Suprapubic skin (tissue), 4 donors: ENCODE measurements around the gene FSTL3. TPM values are rescaled to one million over a fixed set of nuclear protein-coding genes. Genes with fewer than 3 reads are reported as not detected.

Experiments
- DNase-seq, 2 donors: peaks; one replicate each; pipeline ENCODE4 v3.0.0-alpha.2; 2019; ENCODE audit warnings: low spot score in 2 of 2
- H3K27ac ChIP-seq: fragments of 200-600 bp; sonication (generic); one replicate; pipeline ENCODE4 v1.5.1; 2019
- H3K27me3 ChIP-seq: fragments of 200-600 bp; sonication (generic); one replicate; pipeline ENCODE4 v1.5.1; 2019
- H3K36me3 ChIP-seq: fragments of 200-600 bp; sonication (generic); one replicate; pipeline ENCODE4 v1.5.1; 2019
- H3K4me1 ChIP-seq: fragments of 200-600 bp; sonication (generic); one replicate; pipeline ENCODE4 v1.5.1; 2019
- H3K4me3 ChIP-seq: fragments of 200-600 bp; sonication (generic); one replicate; pipeline ENCODE4 v1.5.1; 2019; ENCODE audit warnings: mild to moderate bottlenecking
- H3K9me3 ChIP-seq: fragments of 200-600 bp; sonication (generic); one replicate; pipeline ENCODE4 v1.5.1; 2019
- EP300 ChIP-seq: sonication (generic); formaldehyde crosslinking; IDR thresholded peaks from one replicate; pipeline ENCODE4 v1.6.1; 2017; ENCODE audit warnings: antibody characterized with exemption
- POLR2A ChIP-seq, 2 donors: fragments of 450-650 bp; IDR thresholded peaks; one replicate each; pipeline ENCODE4 v1.6.1; 2017; ENCODE audit warnings: antibody characterized with exemption in 2 of 2, mild to moderate bottlenecking in 2 of 2, moderate library complexity in 2 of 2
- POLR2AphosphoS5 ChIP-seq, 3 donors: sonication (generic); formaldehyde crosslinking; IDR thresholded peaks; one replicate each; pipeline ENCODE4 v1.6.1; 2017; ENCODE audit warnings: antibody characterized with exemption in 3 of 3
- WGBS: methylation state at CpG from one replicate; pipeline ENCODE4 v1.1.5; 2018; 5-methylcytosine and 5-hydroxymethylcytosine counted together
- total RNA-seq, 4 donors: library from RNA; depleted of rRNA; stranded (reverse); fragments of >200 nt; gene quantifications; one replicate each; pipeline ENCODE4 v1.1.0, GENCODE V29; 2016
- TF ChIP-seq, protein P1 (sequence below), 2 donors: fragments of 200-600 bp in 1 of 2; fragments of 450-650 bp in 1 of 2; sonication (generic) in 1 of 2; IDR thresholded peaks; one replicate each; pipeline ENCODE4 v1.5.1; 2016 to 2019; ENCODE audit warnings: antibody characterized with exemption in 2 of 2, mild to moderate bottlenecking in 1 of 2, moderate library complexity in 1 of 2

Gene FSTL3
- total RNA-seq, 4 donors from 2014 or later: 19.6 to 61.4 (median 59.0) TPM

DNA sequence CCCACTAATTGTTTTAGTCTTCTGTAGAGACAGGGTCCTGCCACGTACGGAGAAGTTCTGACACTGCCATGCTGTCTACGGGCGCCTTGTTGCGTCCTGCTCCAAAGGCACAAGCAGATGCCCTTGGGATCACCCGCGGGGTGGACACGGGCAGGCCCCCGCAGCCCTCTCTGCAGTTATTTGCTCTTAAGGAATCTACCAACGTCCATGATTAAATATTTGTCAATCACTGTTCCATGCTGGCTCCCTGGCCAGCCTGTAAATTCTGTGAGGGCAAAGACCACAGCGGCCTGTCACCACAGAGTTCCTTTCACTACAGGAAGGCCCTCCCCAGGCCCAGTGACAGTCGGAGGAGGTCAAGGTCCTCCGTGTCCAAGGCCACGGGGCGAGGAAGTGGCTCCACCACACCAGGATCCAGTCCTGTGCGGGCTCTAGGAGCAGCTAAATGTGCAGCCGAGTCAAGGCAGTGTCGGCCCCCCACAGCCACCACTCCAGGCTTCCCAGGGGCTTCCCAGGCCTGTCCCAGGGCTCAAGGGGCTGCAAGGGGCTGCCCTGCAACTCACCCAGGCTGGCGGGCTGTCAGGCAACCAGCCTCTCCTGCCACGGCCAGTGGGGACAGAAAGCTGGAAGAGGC is 15.3 kb upstream of the FSTL3 start:
- peaks cover 82% of the 10 kb centered on the region for H3K4me1 ChIP-seq
- WGBS: 31% methylated on average over 8 of the region's 20 CpGs
- peaks cover 11% of the 10 kb centered on the region for H3K36me3 ChIP-seq
- peak overlapping the region; percentile 96 for H3K27ac ChIP-seq
- H3K4me3 ChIP-seq: peak overlapping the region; percentile 96
- no peaks in the 10 kb centered on the region for H3K27me3 ChIP-seq
- no peak for TF ChIP-seq EP300
- TF ChIP-seq, protein P1, sequence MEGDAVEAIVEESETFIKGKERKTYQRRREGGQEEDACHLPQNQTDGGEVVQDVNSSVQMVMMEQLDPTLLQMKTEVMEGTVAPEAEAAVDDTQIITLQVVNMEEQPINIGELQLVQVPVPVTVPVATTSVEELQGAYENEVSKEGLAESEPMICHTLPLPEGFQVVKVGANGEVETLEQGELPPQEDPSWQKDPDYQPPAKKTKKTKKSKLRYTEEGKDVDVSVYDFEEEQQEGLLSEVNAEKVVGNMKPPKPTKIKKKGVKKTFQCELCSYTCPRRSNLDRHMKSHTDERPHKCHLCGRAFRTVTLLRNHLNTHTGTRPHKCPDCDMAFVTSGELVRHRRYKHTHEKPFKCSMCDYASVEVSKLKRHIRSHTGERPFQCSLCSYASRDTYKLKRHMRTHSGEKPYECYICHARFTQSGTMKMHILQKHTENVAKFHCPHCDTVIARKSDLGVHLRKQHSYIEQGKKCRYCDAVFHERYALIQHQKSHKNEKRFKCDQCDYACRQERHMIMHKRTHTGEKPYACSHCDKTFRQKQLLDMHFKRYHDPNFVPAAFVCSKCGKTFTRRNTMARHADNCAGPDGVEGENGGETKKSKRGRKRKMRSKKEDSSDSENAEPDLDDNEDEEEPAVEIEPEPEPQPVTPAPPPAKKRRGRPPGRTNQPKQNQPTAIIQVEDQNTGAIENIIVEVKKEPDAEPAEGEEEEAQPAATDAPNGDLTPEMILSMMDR (IDR thresholded peaks at IDR 0.05): no peak
- H3K9me3 ChIP-seq: no peaks in the 10 kb centered on the region
- no peak for DNase-seq

DNA sequence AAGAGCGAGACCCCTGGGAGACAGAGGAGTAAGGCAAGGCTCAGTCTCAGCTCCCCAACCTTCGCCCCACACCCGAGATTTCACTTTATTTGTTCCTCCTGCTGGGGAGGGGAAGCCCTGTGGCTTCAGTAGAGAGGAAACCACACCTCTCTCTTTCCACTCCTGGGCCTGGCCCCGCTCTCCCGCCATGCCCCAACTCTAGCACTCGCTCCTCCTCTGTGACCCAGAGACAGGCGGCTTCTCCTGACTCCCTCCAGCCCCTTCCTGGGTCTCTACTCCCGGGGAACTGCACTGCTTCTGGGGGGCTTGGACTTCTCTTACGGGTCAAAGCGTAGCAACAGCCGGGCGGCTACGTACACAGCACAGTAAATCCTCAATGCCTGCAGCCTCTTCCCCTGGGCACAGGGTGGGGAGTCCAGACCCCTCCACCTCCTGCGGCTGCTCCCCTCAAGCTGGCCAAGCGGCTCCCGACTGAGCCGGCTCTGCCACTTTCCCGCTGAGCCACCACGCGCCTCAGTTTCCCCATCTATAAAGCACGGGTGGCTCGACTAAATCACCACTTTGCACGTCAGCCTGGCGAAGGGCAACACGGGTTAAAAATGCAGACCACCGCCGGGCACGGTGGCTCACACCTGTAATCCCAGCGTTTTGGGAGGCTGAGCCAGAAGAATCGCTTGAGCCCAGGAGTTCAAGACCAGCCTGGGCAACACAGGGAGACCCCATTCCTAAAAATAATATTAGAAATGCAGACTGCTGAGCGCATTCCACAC is 14.6 kb upstream of the FSTL3 start:
- H3K27ac ChIP-seq: peak overlapping the region; percentile 96
- WGBS: 5% methylated on average over 28 of the region's 31 CpGs
- DNase-seq: no peak
- H3K4me1 ChIP-seq: peaks cover 76% of the 10 kb centered on the region
- peaks cover 9% of the 10 kb centered on the region for H3K36me3 ChIP-seq
- no peaks in the 10 kb centered on the region for H3K9me3 ChIP-seq
- H3K4me3 ChIP-seq: peak overlapping the region; percentile 96
- H3K27me3 ChIP-seq: no peaks in the 10 kb centered on the region
- TF ChIP-seq EP300: no peak
- no peak for TF ChIP-seq POLR2AphosphoS5 (IDR thresholded peaks at IDR 0.05)

DNA sequence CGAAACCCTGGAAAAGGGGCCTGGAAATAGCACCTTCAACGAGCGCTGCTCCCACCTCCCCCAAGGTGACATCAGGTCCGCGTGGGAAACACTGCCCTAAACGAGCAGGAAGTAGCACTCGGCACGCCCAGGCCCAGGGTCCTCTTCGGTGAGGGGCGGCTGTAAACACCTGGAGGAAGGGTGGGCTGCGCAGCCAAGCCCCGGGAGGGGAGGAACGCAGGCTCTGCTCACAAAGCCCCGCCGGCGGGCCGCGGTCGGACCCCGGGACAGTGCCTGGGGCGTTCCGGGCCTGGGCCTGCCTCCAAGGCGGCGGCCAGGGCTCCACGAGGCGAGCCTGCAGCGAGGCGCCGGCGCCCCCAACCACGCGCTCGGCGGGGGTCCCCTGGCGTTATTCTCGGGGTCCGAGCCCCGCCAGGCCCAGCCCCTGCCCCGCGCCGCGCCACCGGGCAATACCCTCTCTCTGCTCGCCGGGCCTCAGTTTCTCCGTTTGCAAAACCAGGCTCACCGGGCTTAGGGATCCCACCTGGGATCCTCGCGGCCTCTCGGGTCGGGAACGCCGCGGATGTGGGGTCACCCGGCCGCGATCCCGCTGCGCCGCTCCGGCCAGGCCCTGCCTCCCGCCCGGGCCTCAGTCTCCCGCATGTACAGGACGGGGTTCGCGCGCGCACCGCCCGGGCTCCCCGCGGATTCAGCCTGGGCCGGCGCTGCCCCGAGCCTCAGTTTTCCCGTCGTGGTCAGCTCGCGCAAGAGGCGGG is 13.8 kb upstream of the FSTL3 start:
- no peaks in the 10 kb centered on the region for H3K9me3 ChIP-seq
- TF ChIP-seq POLR2AphosphoS5 (IDR thresholded peaks at IDR 0.05) (no peak), EP300 (no peak), POLR2A (IDR thresholded peaks at IDR 0.05) (no peak)
- TF ChIP-seq, protein P1 (IDR thresholded peaks at IDR 0.05): no peak
- H3K4me1 ChIP-seq: peaks cover 68% of the 10 kb centered on the region
- H3K4me3 ChIP-seq: peak overlapping the region; percentile 96
- peak overlapping the region; percentile 96 for H3K27ac ChIP-seq
- no peaks in the 10 kb centered on the region for H3K27me3 ChIP-seq
- peaks cover 2% of the 10 kb centered on the region for H3K36me3 ChIP-seq
- WGBS: no CpG with 5 or more reads among the region's 81 CpGs
- no peak for DNase-seq

DNA sequence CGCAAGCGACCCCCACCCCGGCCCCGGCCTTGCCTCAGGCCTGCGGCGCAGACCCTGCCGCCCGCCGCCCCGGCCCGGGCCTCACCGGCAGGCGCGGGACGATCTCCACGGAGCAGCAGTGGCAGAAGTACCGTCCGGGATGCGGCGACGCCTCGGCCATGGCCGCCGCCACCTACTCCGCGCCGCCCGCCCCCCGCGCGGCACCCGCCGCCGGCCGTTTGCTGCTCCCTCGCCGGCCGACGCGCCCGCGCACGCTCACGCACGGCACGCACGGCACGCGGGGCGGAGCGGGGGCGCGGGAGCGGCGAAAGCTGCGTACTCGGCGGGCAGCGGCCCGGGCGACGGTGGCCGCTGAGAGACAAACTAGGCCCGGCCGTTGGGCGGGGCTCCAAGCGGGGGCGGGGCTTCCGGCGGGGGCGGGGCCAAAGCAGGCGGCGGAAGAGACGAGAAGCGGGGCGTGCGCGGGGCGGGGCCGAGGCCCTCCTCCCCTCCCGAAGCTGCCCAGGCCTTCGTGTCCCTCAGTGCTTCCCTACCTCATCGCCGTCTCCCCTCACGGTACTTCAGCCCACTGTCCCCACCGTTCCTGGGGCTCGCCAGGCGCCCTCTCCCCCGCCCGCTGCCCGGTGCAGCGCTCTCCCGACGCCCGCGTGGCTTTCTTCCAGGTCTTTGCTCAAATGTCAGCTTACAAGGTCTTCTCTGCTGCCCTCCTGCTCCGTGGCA is 13.1 kb upstream of the FSTL3 start, which contains the start of gene RNF126:
RNF126 (minus strand) TSS at position 253 of the 720 bp plus-strand sequence; CDS start at position 160, 93 bp downstream.
- DNase-seq: peak; percentile 95 to 96
- Histone ChIP-seq H3K4me3 (peak within 1 kb of the TSS; percentile 96), H3K4me1 (peaks cover 60% of the 10 kb centered on the region), H3K36me3 (no peaks in the 10 kb centered on the region), H3K9me3 (no peaks in the 10 kb centered on the region), H3K27ac (peak within 1 kb of the TSS; percentile 96), H3K27me3 (no peaks in the 10 kb centered on the region)
- peak in 1 of 2 donors; percentile 57 for TF ChIP-seq POLR2A (IDR thresholded peaks at IDR 0.05)
- no peak for TF ChIP-seq EP300
- TF ChIP-seq, protein P1 (IDR thresholded peaks at IDR 0.05): no peak
- peak in 1 of 3 donors; percentile 64 for TF ChIP-seq POLR2AphosphoS5 (IDR thresholded peaks at IDR 0.05)
- WGBS: 0% methylated on average over 41 of the region's 97 CpGs

DNA sequence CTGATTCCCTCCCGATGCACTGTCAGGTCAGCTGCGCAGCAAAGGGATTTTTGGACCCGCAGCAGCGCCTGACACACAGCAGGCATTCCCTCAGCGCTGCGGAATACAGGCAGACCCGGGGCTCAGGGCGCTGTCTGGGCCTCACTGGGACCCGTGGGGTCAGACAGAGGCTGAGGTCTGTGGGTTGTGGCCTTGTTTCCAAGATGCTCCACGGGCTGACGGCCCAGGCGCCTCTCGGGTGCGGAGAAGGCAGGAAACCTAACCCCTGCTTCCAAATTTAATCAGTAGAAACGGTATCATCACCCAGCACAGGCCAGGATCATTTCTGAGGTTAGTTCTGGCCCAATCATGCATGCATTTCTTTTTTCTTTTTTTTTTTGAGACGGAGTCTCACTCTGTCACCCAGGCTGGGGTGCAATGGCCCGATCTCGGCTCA is 12.5 kb upstream of the FSTL3 start:
- Histone ChIP-seq H3K4me3 (peak overlapping the region; percentile 96), H3K27me3 (no peaks in the 10 kb centered on the region), H3K9me3 (no peaks in the 10 kb centered on the region), H3K36me3 (no peaks in the 10 kb centered on the region), H3K4me1 (peaks cover 55% of the 10 kb centered on the region), H3K27ac (peak overlapping the region; percentile 96)
- WGBS: 28% methylated on average over 9 of the region's 18 CpGs
- TF ChIP-seq POLR2A (IDR thresholded peaks at IDR 0.05): no peak
- no peak for TF ChIP-seq EP300
- TF ChIP-seq, protein P1 (IDR thresholded peaks at IDR 0.05): no peak
- TF ChIP-seq POLR2AphosphoS5 (IDR thresholded peaks at IDR 0.05): no peak
- DNase-seq: no peak
